Choroid plexus epithelial cell (primary cell): ENCODE measurements around the gene CEP131.

Source experiments
- DNase-seq: peaks from one replicate; pipeline ENCODE4 v3.0.0-alpha.2; 2010; ENCODE audit warnings: low read depth
- H3K4me3 ChIP-seq: 2 replicates; pipeline ENCODE4 v1.5.1; 2011; ENCODE audit warnings: low read depth, mild to moderate bottlenecking, control low read depth, low read length, moderate library complexity
- TF ChIP-seq, protein P1 (sequence below): conservative IDR thresholded peaks from 2 replicates; pipeline ENCODE4 v1.5.1; 2011; ENCODE audit warnings: low read depth, mild to moderate bottlenecking, control low read depth, inconsistent platforms, low read length, moderate library complexity

CEP131 gene

DNA sequence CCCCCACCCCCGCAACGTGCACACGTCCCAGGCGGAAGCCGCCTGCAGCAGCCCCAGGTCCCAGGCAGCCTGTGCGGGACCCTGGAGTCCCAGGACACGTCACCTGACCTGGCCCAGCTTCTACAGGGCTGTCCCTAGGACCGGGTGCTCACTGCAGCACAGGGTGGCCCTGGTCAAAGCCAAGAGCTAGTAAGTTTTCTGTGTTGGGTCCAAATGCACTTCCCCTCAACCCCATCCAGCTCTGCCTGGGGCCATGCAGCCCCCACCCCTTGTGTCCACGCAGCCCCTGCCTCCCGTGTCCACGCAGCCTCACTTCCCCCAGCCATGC is 79.6 kb downstream of the CEP131 start:
- H3K4me3 ChIP-seq, result no peak overlapping the region
- no peak for DNase-seq
- TF ChIP-seq, protein P1, sequence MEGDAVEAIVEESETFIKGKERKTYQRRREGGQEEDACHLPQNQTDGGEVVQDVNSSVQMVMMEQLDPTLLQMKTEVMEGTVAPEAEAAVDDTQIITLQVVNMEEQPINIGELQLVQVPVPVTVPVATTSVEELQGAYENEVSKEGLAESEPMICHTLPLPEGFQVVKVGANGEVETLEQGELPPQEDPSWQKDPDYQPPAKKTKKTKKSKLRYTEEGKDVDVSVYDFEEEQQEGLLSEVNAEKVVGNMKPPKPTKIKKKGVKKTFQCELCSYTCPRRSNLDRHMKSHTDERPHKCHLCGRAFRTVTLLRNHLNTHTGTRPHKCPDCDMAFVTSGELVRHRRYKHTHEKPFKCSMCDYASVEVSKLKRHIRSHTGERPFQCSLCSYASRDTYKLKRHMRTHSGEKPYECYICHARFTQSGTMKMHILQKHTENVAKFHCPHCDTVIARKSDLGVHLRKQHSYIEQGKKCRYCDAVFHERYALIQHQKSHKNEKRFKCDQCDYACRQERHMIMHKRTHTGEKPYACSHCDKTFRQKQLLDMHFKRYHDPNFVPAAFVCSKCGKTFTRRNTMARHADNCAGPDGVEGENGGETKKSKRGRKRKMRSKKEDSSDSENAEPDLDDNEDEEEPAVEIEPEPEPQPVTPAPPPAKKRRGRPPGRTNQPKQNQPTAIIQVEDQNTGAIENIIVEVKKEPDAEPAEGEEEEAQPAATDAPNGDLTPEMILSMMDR, result no peak

GRCh38 chr17:81142301-81143199 is 80.2 kb downstream of the CEP131 start:
- peak; percentile 80 for DNase-seq
- TF ChIP-seq, protein P1, result peak; percentile 79
- no peak overlapping the region for H3K4me3 ChIP-seq

GRCh38 chr17:81140695-81141094 is 82.1 kb downstream of the CEP131 start:
- TF ChIP-seq, protein P1, result no peak
- no peak for DNase-seq
- no peak overlapping the region for H3K4me3 ChIP-seq

- TF ChIP-seq, protein P1, result no peak
- DNase-seq, result no peak
- no peak overlapping the region for H3K4me3 ChIP-seq
Measured at GRCh38 chr17:81140018-81140417, 82.7 kb downstream of the CEP131 start.
